PC-3 (cell line): ENCODE results near the gene RNF103. TPM values are rescaled to one million over a fixed set of nuclear protein-coding genes. Genes with fewer than 3 reads are reported as not detected.
A peak's percentile ranks its signal among the peaks of the same experiment; 100 is the strongest.

Experiments used
- ATAC-seq: fragments of 200-7000 bp; cut with Tn5 transposase; 2 replicates; pipeline ENCODE4 v1.9.1; 2020; ENCODE audit warnings: mild to moderate bottlenecking, moderate library complexity
- BruUV-seq: library from RNA; stranded (reverse); fragments of 400-500 nt; replicated peaks from 2 replicates; lab custom pipeline; 2021; lab: Mats Ljungman, UMichigan
- CTCF ChIA-PET: fragments of 300-600 bp; sonication (Branson Sonifier 250); formaldehyde crosslinking; loops from one replicate; lab custom pipeline; 2022; ENCODE audit warnings: antibody characterized with exemption; lab: Charles Lee
- POLR2A ChIA-PET: fragments of 300-600 bp; sonication (Branson Sonifier 250); formaldehyde crosslinking; loops from one replicate; lab custom pipeline; 2022; ENCODE audit warnings: antibody characterized with exemption; ENCODE audit not compliant: unreplicated experiment; lab: Charles Lee
- DNase-seq: peaks from one replicate; pipeline ENCODE4 v3.0.0-alpha.2; 2015
- H2AFZ ChIP-seq: fragments of 300-600 bp; sonication (generic); 2 replicates; pipeline ENCODE4 v1.6.0; 2016; ENCODE audit warnings: antibody characterized with exemption, low read length
- H3F3A ChIP-seq: fragments of 300-600 bp; sonication (generic); one replicate; pipeline ENCODE4 v1.6.0; 2017; ENCODE audit warnings: antibody characterized with exemption, low read length, control low read depth, mild to moderate bottlenecking; ENCODE audit not compliant: unreplicated experiment
- H3K27ac ChIP-seq: fragments of 300-600 bp; sonication (generic); 2 replicates; pipeline ENCODE4 v1.5.1; 2016; ENCODE audit warnings: mild to moderate bottlenecking, low read length
- H3K27me3 ChIP-seq: fragments of 300-600 bp; sonication (generic); 2 replicates; pipeline ENCODE4 v1.6.1; 2016; ENCODE audit warnings: low read length, mixed read lengths
- H3K36me3 ChIP-seq: fragments of 300-600 bp; sonication (generic); 2 replicates; pipeline ENCODE4 v1.6.1; 2016; ENCODE audit warnings: low read depth, mixed run types, low read length, mixed read lengths
- H3K4me1 ChIP-seq: fragments of 300-600 bp; sonication (generic); 2 replicates; pipeline ENCODE4 v1.5.1; 2016; ENCODE audit warnings: low read length; ENCODE audit not compliant: insufficient read depth
- H3K4me2 ChIP-seq: fragments of 300-600 bp; sonication (generic); 2 replicates; pipeline ENCODE4 v1.6.0; 2016; ENCODE audit warnings: low read length
- H3K4me3 ChIP-seq: fragments of 300-600 bp; sonication (generic); 2 replicates; pipeline ENCODE4 v1.5.1; 2016; ENCODE audit warnings: mild to moderate bottlenecking, low read length, mixed read lengths
- H3K79me2 ChIP-seq: fragments of 300-600 bp; sonication (generic); 2 replicates; pipeline ENCODE4 v1.6.1; 2017; ENCODE audit warnings: low read length, mixed read lengths
- H3K9ac ChIP-seq: fragments of 300-600 bp; sonication (generic); 2 replicates; pipeline ENCODE4 v1.6.0; 2016; ENCODE audit warnings: mild to moderate bottlenecking, low read length
- H3K9me2 ChIP-seq: fragments of 300-600 bp; sonication (generic); replicated peaks from 2 replicates; pipeline ENCODE4 v1.6.1; 2016; ENCODE audit warnings: mixed run types, low read length, mixed read lengths
- H3K9me3 ChIP-seq: fragments of 300-600 bp; sonication (generic); 2 replicates; pipeline ENCODE4 v1.6.1; 2016; ENCODE audit warnings: low read length, mixed read lengths
- H4K20me1 ChIP-seq: fragments of 300-600 bp; sonication (generic); 2 replicates; pipeline ENCODE4 v1.6.1; 2016; ENCODE audit warnings: low read length, mixed read lengths
- EZH2 ChIP-seq: fragments of 300-600 bp; sonication (generic); IDR thresholded peaks from one replicate; pipeline ENCODE4 v1.6.1; 2017; ENCODE audit warnings: antibody characterized with exemption, mild to moderate bottlenecking, low read length; ENCODE audit not compliant: unreplicated experiment
- EZH2phosphoT487 ChIP-seq: fragments of 300-600 bp; sonication (generic); IDR thresholded peaks from 2 replicates; pipeline ENCODE4 v1.6.1; 2018; ENCODE audit warnings: mild to moderate bottlenecking, antibody characterized with exemption, low read length, borderline replicate concordance
- intact Hi-C: fragments of 100-400 bp; cut with micrococcal nuclease; formaldehyde crosslinking; loops from 2 replicates; pipeline ENCODE4 v1.9.0; 2023
- total RNA-seq: library from RNA; depleted of rRNA; stranded (reverse); fragments of >200 nt; gene quantifications from 2 replicates; pipeline ENCODE4 v1.2.3, GENCODE V29; 2014
- TF ChIP-seq, protein P1 (sequence below): fragments of 300-600 bp; sonication (generic); conservative IDR thresholded peaks from 2 replicates; pipeline ENCODE4 v1.5.1; 2017; ENCODE audit warnings: antibody characterized with exemption, low read depth, mild to moderate bottlenecking, low read length

The RNF103 gene
- total RNA-seq, 1 experiment from 2014 or later: 10.4 TPM

DNA sequence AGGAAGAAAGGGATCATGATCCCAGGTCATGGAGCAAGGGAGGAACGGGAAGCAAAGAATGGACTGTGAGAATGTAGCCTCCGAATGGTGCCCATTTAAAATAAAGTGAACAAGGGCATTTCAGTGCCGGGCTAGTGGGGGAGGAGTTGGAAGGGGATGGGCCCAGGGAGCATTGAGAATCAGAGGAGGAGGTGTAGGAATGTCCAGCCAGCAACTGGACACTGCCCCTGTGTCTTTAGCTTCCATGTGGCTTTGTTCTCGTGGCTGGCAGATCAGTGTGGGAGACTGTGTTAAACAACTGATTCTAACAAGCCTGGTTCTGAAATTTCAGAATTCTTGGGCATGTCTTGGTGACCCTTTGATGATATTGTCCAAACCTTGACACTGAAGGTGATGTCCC is 1.4 kb upstream of the RNF103 start:
- Histone ChIP-seq H3K9me3 (no peaks in the 10 kb centered on the region), H3F3A (no peaks in the 10 kb centered on the region), H3K9me2 (no peaks in the 10 kb centered on the region), H3K4me2 (no peak overlapping the region), H3K36me3 (no peaks in the 10 kb centered on the region), H4K20me1 (no peaks in the 10 kb centered on the region), H3K4me1 (peaks cover 14% of the 10 kb centered on the region), H3K27ac (no peak overlapping the region), H3K27me3 (no peaks in the 10 kb centered on the region), H3K79me2 (peaks cover 27% of the 10 kb centered on the region), H2AFZ (no peak overlapping the region), H3K4me3 (no peak overlapping the region), H3K9ac (no peak overlapping the region)
- no peak for ATAC-seq
- ChIA-PET CTCF (no interaction called here), POLR2A (no interaction called here)
- BruUV-seq: no TSS peak
- no peak for DNase-seq
- intact Hi-C loops: no loop called here
- TF ChIP-seq EZH2 (no peak), EZH2phosphoT487 (no peak)
- TF ChIP-seq, protein P1, sequence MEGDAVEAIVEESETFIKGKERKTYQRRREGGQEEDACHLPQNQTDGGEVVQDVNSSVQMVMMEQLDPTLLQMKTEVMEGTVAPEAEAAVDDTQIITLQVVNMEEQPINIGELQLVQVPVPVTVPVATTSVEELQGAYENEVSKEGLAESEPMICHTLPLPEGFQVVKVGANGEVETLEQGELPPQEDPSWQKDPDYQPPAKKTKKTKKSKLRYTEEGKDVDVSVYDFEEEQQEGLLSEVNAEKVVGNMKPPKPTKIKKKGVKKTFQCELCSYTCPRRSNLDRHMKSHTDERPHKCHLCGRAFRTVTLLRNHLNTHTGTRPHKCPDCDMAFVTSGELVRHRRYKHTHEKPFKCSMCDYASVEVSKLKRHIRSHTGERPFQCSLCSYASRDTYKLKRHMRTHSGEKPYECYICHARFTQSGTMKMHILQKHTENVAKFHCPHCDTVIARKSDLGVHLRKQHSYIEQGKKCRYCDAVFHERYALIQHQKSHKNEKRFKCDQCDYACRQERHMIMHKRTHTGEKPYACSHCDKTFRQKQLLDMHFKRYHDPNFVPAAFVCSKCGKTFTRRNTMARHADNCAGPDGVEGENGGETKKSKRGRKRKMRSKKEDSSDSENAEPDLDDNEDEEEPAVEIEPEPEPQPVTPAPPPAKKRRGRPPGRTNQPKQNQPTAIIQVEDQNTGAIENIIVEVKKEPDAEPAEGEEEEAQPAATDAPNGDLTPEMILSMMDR: no peak

DNA sequence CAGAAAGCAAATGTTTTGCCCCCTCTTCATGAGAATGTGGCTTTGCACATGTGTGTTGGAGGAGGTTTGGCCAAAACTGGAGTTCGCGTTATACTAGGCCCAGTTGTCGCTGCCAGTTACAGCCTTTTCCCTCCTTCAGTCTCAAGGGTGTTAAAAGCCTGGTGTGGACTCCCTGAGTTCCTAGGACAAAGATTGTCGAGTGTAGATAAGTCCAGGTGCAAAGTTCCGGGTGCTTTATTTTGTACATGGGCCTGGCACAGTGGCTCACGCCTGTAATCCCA is 542 bp upstream of the RNF103 start:
- ChIA-PET POLR2A (no interaction called here), CTCF (no interaction called here)
- H3K36me3 ChIP-seq: no peaks in the 10 kb centered on the region; the same call in 1 of the 2 replicates
- peaks cover 31% of the 10 kb centered on the region for H3K79me2 ChIP-seq
- H2AFZ ChIP-seq: peak overlapping the region; percentile 99
- peak overlapping the region; percentile 81 for H3K9ac ChIP-seq
- no peak for ATAC-seq
- H4K20me1 ChIP-seq: no peaks in the 10 kb centered on the region
- no peaks in the 10 kb centered on the region for H3K9me3 ChIP-seq
- peak overlapping the region; percentile 90 for H3K4me2 ChIP-seq
- DNase-seq: no peak
- TSS peak; percentile 95 for BruUV-seq
- intact Hi-C loops: loop anchor here (5.0 kb wide), 2 partner anchors 128 to 132 kb away; no protein-coding TSS in a partner anchor
- H3K27me3 ChIP-seq: no peaks in the 10 kb centered on the region
- H3K9me2 ChIP-seq: no peaks in the 10 kb centered on the region
- peak overlapping the region; percentile 83 for H3K4me3 ChIP-seq
- peaks cover 14% of the 10 kb centered on the region for H3K4me1 ChIP-seq
- peak overlapping the region; percentile 53 for H3K27ac ChIP-seq
- TF ChIP-seq, protein P1: no peak
- TF ChIP-seq EZH2phosphoT487 (no peak), EZH2 (no peak)
- H3F3A ChIP-seq: no peaks in the 10 kb centered on the region

DNA sequence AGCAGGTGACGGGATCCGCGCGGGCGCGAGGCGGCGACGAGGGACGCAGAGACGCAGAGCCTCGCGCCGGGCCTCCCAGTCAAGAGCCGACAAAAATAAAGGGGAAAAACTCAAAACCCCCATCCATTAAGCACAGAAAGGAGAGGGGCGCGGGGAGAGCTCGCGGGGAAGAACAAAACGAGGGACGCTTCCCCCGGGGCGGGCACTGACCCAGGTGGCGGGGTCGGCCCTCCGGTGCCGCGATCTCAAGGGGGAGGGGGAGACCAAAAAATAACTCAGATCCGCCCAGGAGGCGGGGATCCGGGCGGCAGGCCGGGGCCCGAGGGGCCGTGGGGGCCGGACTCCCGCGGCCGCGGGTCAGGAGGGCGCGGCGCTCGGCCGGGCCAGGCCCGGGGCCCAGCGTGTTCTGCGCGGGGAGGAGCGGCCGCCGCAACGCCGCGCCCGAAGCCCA is 597 bp downstream of the RNF103 start:
- BruUV-seq: no TSS peak
- H3K4me3 ChIP-seq: peak overlapping the region; percentile 83
- intact Hi-C loops: loop anchor here (2.0 to 5.0 kb wide), 5 partner anchors 60 to 131 kb away; partner anchors contain the start of gene CHMP3
- ATAC-seq: peak; percentile 60
- H3K4me2 ChIP-seq: peak overlapping the region; percentile 82
- H3K27me3 ChIP-seq: no peaks in the 10 kb centered on the region
- no peaks in the 10 kb centered on the region for H3K9me2 ChIP-seq
- H3K9ac ChIP-seq: peak overlapping the region; percentile 81
- peaks cover 3% of the 10 kb centered on the region; the same call in 1 of the 2 replicates for H3K36me3 ChIP-seq
- peak overlapping the region; percentile 30 for H3K27ac ChIP-seq
- peaks cover 14% of the 10 kb centered on the region for H3K4me1 ChIP-seq
- H3K79me2 ChIP-seq: peaks cover 31% of the 10 kb centered on the region
- TF ChIP-seq, protein P1: no peak
- no peak for TF ChIP-seq EZH2
- TF ChIP-seq EZH2phosphoT487: no peak
- peak overlapping the region; percentile 67 for H2AFZ ChIP-seq
- no peaks in the 10 kb centered on the region for H4K20me1 ChIP-seq
- H3K9me3 ChIP-seq: no peaks in the 10 kb centered on the region
- ChIA-PET POLR2A (interaction anchor here (0.6 kb wide), 1 partner anchor 182 kb away, joined by 4 read pairs; the partner anchor contains the start of gene KDM3A), CTCF (interaction anchor here (0.5 kb wide), 1 partner anchor 167 kb away, joined by 4 read pairs; no protein-coding TSS in a partner anchor)
- DNase-seq: peak; percentile 26
- no peaks in the 10 kb centered on the region for H3F3A ChIP-seq
